GM12873 (cell line): ENCODE data around the gene EGFR.

Experiments
- TF ChIP-seq, protein P1 (sequence below): IDR thresholded peaks from 2 replicates; pipeline ENCODE4 v1.5.1; 2012; ENCODE audit warnings: low read depth, mild to moderate bottlenecking, moderate library complexity, low read length, control low read depth; ENCODE audit not compliant: insufficient read depth; ENCODE audit errors: missing control alignments

Gene EGFR

GRCh38 chr7:55181762-55182161, 162.9 kb downstream of the EGFR start:
- TF ChIP-seq, protein P1, sequence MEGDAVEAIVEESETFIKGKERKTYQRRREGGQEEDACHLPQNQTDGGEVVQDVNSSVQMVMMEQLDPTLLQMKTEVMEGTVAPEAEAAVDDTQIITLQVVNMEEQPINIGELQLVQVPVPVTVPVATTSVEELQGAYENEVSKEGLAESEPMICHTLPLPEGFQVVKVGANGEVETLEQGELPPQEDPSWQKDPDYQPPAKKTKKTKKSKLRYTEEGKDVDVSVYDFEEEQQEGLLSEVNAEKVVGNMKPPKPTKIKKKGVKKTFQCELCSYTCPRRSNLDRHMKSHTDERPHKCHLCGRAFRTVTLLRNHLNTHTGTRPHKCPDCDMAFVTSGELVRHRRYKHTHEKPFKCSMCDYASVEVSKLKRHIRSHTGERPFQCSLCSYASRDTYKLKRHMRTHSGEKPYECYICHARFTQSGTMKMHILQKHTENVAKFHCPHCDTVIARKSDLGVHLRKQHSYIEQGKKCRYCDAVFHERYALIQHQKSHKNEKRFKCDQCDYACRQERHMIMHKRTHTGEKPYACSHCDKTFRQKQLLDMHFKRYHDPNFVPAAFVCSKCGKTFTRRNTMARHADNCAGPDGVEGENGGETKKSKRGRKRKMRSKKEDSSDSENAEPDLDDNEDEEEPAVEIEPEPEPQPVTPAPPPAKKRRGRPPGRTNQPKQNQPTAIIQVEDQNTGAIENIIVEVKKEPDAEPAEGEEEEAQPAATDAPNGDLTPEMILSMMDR: no peak

DNA sequence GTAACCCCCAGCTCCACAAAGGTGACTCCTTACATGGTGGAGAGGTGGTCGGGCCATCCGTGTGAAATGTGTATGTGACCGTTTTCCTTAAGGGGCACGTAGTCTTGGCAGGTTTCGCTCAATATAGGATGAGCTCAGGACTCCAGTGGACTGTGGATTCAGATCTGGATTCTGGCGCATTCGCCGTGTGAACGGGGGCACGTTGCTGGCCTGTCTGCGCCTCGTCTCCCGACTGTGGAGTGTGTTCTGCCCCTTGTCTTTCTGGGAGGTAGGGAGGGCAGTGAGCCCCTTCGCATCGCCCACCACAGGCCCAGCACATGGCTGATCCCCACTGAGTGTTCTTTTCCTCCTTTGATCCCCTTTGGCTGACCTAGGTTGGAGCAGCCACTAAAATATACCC, 165.1 kb downstream of the EGFR start:
- TF ChIP-seq, protein P1: no peak

GRCh38 chr7:55185321-55185802, 166.5 kb downstream of the EGFR start:
- TF ChIP-seq, protein P1: no peak

DNA sequence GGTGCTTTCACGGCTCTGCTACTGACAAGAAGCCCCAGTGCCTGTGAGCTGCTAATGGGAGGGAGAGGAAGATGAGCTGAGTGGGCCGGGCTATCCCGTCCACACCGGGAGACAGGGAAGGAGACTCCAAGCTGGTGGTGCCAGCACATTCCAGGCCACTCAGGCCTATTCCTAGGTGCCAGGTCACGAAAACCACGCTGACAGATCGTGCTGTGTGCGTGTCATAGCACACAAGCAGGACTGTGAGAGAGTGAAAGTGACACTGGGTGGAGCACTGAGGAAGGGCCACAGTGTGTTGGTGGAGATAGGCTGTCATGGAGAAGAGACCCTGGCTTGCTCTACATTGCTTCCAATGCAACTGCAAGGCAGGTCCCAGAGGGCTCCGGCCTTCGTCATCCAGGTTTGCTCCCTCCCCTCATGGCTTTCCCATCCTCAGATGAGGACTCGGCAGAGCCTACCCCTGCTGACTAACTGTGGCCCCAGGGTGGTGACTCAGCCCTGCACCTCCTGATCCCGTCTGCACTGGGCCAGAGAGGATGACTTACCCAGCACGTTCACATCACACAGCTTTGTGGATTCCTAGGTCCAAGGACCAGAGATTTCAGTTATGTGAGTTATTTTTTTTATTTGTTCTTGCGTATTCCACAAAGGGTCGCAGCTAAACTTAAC, 167.3 kb downstream of the EGFR start:
- TF ChIP-seq, protein P1: no peak

GRCh38 chr7:55187701-55188491, 169.1 kb downstream of the EGFR start:
- TF ChIP-seq, protein P1: no peak

DNA sequence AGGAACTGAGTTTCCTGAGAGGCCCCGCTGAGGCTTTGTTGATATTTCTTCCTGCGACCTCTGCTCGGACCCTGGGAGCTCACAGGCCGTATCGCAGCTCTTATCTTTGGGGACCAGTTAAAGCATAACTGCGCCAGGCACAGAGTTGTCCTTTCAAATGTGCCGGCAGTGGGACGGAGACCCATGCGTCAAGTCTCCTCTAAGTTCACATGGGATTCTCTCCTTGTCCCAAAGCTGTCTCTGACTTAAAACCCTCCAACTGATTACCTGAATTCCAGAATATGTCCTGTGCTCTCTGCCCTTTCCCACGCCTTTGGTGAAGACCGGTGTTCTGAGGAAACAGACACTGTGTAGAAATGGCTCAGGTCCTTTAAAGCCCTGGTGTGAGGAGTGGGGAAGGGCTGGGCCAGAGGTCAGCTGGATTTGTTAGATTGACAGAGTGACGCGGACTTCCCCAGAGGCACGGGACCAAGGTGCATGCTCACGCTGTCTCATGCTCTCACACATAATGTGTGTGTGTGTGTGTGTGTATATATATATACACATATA, 169.8 kb downstream of the EGFR start:
- TF ChIP-seq, protein P1: no peak

- TF ChIP-seq, protein P1: no peak
Observed at GRCh38 chr7:55189146-55189766, 170.4 kb downstream of the EGFR start.
